NCI-H2196 treated with DMSO at 0.1 percent for 48 hours (cell line): ENCODE measurements around the gene ALK.
"Not testable (repeated sequence)": the region's sequence is repeated elsewhere in the genome, so short reads cannot be mapped to it uniquely, and the experiment has no call there.

ENCODE experiments used
- DNase-seq: peaks from one replicate; lab custom pipeline; 2025; ENCODE audit not compliant: unreplicated experiment; lab: John Stamatoyannopoulos, UW

ALK gene

GRCh38 chr2:29263886-29264285 is 657.5 kb downstream of the ALK start:
- DNase-seq, result no peak

GRCh38 chr2:29262681-29263260 is 658.6 kb downstream of the ALK start:
- no peak for DNase-seq

GRCh38 chr2:29261003-29261402 is 660.4 kb downstream of the ALK start:
- no peak for DNase-seq

GRCh38 chr2:29260142-29260772 is 661.1 kb downstream of the ALK start:
- no peak for DNase-seq

GRCh38 chr2:29259221-29259620 is 662.2 kb downstream of the ALK start:
- DNase-seq, result no peak

GRCh38 chr2:29255004-29255403 is 666.4 kb downstream of the ALK start:
- no peak for DNase-seq

- not testable (repeated sequence) for DNase-seq
Measured at GRCh38 chr2:29253495-29254275, 667.7 kb downstream of the ALK start.

- DNase-seq, result no peak
Measured at GRCh38 chr2:29253026-29253425, 668.4 kb downstream of the ALK start.

GRCh38 chr2:29251406-29251805 is 670.0 kb downstream of the ALK start:
- DNase-seq, result no peak

GRCh38 chr2:29250977-29251376 is 670.4 kb downstream of the ALK start:
- DNase-seq, result no peak

GRCh38 chr2:29249666-29250253 is 671.6 kb downstream of the ALK start:
- DNase-seq, result no peak

GRCh38 chr2:29247336-29247914 is 674.0 kb downstream of the ALK start:
- no peak for DNase-seq

- no peak for DNase-seq
Measured at GRCh38 chr2:29246383-29247300, 674.7 kb downstream of the ALK start.

- no peak for DNase-seq
Measured at GRCh38 chr2:29245742-29246382, 675.5 kb downstream of the ALK start.

GRCh38 chr2:29245035-29245741 is 676.2 kb downstream of the ALK start:
- not testable (repeated sequence) for DNase-seq

- no peak for DNase-seq
Measured at GRCh38 chr2:29242621-29243375, 678.6 kb downstream of the ALK start.

GRCh38 chr2:29241955-29242565 is 679.3 kb downstream of the ALK start:
- DNase-seq, result no peak

- no peak for DNase-seq
Measured at GRCh38 chr2:29241341-29241740, 680.0 kb downstream of the ALK start.
